RKO (cell line): ENCODE data around the gene PDE4C.
A peak's percentile ranks its signal among the peaks of the same experiment; 100 is the strongest.
"Not testable (repeated sequence)": the region's sequence is repeated elsewhere in the genome, so short reads cannot be mapped to it uniquely, and the experiment has no call there.

Experiments
- DNase-seq: peaks from one replicate; pipeline ENCODE4 v3.0.0-alpha.2; 2016; ENCODE audit warnings: low spot score

Gene PDE4C

DNA sequence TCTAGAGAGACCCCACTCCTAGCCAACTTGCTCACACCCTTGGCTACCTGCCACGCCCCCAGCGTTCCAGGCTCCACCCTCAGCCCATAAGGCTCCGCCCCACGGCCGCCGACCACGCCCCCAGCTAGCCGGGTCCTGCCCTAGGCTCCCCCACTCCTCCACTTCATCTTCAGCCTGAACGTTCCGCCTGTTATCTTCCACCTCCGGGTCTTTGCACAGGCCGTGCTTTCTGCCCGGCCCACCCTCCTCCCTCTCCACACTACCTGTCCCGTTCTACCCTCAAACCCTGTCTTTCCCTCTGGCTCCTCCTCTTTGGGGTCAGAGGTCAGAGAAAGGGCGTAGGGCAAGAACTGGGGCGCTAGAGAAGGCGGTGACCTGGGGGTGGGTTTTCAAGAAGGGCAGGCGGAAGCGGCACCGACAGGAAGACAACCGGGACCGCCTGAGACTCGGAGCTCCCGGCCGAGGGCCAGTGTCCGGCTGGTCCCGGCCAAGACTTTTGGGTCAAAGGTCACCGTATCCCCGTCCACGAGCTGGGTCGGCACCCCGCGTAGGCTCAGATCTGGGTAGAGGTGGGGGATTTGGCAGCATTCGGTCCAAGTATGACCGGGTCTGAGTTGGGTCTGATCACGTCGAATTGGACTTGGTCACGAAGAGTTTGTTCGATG is 2.2 kb downstream of the PDE4C start:
- peak; percentile 55 for DNase-seq

DNA sequence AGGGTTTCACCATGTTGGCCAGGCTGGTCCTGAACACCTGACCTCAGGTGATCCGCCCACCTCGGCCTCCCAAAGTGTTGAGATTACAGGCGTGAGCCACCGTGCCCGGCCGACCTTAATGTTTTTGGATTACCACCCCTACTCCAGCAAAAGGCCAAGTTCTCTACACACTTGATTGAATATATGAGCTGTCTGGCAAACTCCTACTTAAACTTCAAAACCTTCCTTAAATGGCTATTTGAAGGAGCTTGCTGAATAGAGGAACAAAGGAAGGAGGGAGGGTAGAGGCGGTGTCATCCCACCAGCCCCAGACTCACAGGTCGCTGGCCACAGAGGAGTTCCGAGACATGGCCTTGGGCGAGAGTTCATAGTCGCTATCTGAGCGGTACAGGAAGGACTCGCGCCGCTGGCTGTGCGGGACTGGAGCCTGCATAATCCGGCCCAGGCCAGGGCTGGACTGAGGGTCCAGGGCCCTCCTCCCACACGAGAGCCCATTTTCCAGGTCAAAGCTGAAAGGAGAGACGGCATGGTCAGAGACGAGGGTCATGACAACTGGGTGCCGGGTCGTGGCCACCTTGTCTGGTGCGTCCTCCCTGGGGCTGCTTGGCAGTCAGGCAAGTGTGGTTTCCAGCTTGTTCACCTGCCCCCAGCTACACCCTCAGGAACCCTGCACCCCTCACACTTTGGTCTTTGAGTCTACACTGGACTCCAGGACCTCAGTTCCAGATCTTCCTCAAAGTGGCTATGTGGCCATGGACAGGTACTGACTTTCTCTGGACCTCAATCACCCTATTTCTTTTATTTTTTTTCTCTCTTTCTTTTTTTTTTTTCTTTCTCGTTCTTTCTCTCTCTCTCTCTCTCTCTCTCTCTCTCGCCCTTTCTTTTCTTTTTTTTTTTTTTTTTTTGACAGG is 4.2 kb downstream of the PDE4C start:
- no peak for DNase-seq

DNA sequence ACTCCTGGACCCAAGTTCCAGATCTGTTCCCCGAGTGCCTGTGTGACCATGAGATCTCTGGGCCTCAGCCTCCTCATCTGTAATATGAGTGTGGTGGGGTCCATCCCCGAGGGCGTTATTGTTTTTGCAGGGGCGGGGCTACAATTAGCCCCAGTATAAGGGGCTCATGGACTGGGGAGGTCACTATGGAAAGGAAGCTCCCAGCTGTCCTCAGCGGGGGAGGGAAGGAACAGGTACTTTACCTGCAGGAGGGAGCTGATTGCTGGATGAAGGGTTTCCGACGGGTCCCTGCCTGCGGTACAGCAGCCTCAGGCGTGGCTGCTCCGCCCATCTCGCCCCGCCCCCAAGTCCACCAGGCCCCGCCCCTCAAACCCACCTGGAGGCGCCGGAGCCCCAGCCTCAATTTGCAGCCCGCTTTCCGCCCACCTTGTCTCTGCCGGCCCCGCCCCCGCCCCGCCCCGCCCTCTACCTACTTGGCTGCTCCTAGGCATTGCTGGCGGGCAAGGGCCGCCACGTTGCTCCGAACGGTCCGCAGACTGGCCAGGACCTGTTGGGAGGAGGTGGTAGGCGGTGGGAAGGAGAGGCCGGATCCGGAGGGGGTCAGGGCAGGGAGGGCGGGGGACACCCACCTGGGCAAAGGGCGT is 5.5 kb downstream of the PDE4C start:
- no peak for DNase-seq

DNA sequence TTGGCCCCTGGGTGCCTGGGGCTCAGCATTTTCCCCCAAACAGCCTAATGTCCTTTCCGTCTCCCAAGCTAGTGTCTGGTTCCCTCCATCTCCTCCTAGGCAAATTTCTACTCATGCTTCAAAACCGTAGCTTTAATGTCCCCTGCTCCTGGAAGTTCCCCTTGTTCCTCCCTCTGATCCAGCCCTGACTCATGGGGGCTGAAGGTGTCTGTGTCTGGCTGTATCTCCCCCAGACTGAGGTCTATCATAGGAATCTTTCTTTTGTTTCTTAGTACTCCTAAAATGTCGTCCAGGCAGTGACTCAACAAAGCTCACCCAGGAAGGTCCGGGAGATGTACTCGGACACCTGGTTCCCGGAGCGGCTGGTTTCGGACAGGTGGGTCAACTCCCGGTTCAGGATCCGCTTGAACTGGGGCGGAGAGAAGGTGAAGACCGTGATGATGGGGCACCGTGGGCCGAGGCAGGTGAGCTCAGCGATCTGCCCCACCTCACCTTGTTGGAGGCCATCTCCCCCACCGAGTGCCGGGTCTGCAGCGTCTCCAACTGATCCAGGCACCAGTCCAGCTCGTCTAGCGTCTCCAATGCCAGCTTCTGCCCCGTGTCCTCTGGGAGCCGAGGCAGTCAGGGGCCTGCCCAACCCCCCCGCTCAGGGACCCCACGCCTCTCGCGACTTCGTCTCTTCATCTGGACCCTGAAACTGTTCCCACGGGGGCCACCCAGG is 6.2 kb downstream of the PDE4C start:
- no peak for DNase-seq

DNA sequence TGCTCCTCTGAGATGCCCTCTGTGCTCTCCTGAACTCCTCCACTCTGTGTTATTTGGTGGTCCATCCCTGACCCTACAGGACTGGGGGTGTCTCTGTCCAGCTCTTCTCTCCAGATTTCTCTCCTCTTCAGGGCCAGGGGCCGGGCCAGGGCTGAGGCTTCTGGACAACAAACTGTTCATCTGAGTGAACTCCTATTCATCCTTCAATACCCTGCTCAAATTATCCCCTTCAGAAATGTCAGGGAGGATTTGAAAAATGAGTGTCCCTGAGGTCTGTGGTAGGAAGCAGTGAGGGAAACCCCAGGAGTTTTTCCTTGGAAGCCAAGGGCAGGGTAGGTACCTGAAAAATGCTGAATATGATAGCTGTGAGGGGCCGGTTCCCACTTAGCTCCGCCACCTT is 7.6 kb downstream of the PDE4C start:
- no peak for DNase-seq

DNA sequence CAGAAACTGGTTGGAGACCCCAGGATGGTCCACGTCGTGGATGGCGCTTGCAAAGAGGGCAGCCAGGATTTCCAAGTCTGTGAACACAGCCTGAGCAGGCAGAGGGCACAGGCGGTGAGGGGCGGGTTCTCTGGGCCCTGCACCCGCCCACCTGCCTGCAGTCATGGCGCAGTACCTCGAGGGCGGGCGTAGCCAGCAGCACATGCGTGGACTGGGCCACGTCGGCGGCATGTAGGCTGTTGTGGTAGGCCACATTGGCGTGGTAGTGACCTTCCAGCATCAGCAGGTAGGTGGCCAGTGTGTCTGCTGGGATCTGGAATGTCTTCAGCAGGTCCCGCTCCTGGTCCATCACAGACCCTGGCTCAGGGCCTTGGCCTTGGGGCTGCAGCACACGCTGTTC is 8.1 kb downstream of the PDE4C start:
- no peak for DNase-seq

DNA sequence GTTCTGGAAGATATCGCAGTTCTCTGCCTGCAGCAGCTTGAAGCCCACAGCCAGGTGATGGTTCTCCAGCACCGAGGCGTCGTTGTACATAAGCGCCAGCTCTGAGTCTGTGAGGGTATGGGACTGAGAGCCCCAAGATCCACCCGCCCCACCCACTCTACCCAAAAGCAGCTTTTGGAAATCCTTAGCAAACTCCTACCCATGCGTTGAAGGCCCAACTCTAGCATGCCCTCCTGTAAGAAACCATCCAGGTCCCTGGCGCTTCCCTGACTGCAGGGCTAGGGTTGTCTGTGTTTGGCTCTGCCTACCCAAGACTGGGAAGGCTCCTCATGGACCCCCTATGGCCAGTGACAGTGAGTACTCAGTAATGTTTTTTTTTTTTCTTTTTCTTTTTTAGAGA is 9.4 kb downstream of the PDE4C start:
- DNase-seq: no peak

DNA sequence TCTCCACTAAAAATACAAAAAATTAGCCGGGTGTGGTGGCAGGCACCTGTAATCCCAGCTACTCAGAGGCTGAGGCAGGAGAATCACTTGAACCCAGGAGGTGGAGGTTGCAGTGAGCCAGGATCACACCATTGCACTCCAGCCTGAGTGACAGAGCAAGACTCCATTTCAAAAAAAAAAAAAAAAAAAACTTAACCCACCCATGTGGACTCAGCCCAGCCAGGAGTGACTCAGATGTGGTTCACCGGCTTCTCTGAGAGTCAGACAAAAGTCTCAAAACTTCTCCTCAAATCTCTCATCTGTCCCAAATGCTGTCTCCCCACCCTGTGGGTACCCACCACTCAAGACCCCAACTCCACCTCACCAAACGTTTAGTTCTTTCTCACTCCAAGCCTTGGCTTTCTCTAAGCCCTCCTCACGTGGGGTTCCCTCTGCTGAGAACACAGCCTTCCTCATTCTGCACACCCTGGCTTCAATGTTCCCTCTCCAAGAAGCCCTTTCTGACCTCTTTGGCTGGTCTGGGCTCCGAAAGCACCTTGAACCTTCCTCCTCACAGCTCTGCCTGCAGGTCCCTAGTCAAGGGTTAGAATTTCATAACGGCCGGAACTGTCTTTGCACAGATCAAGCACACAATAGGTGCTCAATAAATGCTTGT is 11.3 kb downstream of the PDE4C start:
- DNase-seq: peak; percentile 73

DNA sequence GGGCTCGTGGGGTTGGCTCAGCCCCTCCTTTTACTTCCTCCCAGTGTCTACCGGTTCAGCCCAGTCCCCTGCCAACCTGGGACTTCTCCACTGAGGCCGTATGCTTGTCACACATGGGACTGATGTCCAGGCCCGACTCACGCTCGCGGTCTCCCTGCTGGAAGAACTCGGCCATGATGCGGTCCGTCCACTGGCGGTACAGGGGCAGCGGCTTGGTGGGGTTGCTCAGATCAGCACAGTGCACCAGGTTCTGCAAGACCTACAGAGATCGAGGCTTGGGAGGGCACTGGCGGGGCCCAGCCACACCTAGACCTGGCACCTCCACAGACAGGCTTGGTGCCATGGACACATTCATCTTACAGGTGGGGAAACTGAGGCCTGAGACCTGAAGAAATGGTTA is 14.6 kb downstream of the PDE4C start:
- no peak for DNase-seq

DNA sequence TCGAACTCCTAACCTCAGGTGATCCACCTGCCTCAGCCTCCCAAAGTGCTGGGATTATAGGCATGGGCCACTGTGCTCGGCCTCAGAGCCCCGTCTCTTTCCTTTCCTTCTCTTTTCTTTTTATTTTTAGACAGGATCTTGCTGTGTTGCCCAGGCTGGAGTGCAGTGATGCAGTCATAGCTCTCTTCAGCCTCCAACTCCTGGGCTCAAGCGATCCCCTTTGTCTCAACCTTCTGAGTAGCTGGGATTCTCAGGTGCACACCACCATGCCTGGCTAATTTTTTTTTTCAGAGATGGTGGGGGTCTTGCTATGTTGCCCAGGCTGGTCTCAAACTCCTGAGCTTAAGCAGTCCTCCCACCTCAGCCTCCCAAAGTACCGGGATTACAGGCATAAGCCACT is 16.3 kb downstream of the PDE4C start:
- not testable (repeated sequence) for DNase-seq

DNA sequence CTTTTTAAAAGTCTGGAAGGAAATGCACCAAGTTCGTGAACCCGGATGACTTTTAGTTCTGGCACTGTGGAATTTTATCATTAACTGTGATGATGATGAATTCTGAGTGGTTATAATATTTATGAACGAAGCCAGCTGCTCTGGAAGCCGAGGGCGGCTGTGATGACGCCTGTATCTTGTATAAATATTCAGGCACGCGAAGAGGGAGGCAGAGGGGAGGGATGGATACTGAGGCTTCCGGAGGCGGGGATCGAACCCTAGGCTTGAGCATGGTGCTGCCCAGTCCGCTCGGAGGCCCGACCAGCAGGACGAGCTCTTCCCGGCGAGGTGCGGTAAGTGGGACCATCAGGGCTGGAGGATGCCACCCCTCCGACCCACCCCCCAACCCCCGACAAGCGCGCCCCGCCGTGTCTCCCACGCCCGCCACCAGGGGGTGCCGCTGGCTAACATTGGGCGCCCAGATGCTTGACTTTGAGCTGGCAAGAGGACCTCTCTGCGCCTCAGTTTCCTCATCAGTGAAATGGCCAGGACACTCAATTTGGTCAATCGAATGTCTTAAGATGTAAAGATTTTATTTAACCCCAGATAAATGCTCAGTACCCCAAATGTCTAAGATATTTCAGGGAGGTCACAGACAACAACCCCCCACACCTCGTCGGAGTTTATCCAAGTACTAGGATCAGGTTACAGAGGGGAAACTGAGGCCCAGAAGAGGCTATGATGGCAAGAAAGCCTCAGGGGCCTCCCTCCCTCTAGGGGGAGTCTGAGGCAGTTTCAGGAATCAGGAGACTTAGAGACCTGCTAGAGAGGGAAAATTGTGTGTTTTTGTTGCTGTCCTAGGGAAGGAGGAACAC is 17.9 kb downstream of the PDE4C start:
- DNase-seq: no peak

DNA sequence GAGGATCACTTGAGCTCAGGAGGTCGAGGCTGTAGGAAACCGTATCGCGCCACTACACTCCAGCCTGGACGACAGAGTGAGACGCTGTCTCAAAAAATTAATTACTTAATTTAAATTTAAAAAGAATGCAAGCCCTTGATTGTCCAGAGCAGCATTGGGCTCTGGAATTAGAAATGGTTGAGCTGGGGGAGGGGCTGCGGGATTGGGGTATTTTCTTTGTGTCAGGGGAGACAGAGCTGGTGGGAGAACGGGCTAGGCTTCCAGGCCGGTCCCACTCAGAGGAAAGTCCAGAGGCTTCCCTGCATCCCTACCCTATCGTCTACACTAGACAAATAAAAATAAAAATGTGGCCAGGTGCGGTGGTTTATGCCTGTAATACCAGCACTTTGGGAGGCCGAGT is 20.2 kb downstream of the PDE4C start:
- no peak for DNase-seq

DNA sequence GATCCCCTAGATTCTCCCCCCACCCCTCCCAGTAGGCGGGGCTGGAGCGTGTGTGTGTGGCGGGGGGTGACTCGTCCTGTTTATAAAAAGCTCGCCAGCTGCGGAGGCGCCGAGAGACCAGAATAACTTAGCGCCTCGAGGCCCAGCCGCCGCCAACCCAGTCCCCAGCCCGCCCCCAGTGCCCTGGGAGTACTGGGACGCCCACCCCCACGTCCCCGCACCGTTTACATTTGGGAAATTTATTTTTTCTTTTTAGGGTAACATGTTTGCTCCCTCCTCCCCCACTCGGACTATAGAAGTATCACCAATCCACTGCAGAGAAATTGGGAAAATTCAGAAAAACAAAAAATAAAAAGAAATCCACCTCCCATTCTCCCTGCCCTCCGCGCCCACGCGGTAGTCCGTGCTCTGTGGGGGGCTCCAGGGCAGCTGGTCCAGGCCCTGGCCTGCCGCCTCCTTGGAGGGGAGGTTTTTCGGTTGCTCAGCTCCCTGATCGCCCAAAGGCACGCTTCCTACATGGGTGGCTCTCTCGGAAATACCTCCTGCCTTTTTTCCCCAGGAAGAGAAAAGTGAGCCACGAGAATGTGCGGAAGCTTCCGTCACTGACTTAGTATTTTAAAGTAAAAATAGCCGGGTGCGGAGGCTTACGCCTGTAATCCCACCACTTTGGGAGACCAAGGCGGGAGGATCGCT is 20.9 kb downstream of the PDE4C start:
- peak; percentile 72 for DNase-seq

DNA sequence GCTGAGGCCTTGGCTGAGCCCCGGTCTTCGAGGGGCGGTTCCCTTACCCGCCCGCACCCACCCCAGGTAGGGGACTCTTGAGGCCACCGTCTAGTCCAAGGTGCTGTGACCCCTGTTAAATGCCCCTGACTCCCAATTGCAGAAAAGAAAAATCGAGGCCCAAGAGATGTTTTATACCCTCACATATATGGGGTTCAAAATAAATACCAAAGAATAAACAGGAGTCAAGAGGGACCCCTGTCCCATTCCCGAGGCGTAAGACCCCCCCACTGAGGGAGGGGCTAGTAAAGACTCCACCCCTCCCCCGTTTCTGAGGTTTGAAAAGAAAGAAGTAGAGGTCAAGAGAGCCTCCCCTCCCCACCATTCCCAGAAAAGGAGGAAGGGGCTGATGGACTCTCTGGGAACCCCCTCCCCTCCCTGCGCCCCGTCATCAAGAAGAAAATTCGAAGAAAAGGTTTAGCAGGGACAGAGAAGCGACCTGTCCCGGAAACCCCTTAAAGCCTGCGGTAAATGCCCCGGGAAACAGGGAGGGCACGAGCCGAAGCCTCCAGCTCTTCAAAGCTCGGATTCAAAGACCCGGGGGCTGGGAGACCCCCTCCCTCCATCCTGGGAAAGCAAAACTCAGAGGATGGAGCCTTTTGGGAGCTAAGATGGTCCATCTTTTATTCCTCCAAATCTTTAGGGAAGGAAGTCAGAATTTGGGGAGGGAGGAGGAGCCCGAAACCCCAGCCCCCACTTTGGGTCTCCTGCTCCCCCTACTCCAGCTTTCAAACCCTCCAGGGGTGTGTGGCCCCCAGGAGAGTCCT is 21.6 kb downstream of the PDE4C start:
- no peak for DNase-seq

DNA sequence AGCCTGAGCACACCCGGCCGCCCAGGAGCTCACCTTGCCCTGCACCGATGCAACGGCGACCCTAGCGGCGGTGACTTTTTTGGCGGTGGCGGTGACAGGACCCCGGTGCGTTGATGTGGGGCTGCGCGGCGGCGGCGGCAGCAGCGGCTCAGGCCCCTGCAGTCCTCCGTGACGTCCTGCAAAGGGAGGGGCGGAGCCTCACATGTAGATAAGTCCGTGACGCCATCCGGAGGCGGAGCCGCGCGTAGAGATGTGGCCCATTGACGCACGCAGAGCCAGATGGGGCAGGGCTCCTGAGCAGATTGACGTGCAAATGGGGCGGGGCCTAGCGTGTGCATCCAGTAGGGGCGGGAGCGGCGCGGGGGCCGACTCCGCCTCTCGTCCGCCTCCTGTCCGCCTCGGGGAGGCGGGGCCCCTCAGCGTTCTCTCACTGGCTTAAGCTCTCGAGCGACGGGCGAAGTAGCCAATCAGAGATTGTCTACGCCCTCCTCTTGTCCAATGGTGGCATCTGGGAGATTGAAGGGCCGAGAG is 22.3 kb downstream of the PDE4C start, which contains the start of gene RAB3A:
Gene RAB3A, minus strand, starts transcription at position 180 of the 531 bp plus-strand sequence. CDS start 1,302 bp downstream, outside the sequence.
- peak; percentile 100 for DNase-seq

DNA sequence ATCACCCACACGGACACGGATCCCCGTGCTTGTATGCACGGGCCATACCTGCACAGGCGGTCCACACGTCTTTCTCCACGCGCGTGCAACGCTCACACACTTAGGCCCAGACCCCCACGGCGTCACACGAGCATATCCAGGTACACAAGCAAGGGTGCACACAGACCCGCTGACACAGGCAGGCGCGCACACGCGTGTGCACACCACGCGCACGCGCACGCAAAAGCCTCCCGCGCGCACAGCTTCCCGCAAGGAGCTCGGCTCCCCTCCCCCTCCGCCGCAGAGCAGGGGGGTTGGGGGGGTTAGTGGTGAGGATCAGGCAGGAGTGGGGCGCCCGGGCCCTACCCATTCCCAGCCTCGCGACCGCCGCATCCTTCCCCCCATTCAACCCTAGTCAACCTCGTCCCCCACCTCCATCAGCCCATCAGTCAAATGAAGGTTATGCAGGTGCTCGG is 22.8 kb downstream of the PDE4C start:
- no peak for DNase-seq

DNA sequence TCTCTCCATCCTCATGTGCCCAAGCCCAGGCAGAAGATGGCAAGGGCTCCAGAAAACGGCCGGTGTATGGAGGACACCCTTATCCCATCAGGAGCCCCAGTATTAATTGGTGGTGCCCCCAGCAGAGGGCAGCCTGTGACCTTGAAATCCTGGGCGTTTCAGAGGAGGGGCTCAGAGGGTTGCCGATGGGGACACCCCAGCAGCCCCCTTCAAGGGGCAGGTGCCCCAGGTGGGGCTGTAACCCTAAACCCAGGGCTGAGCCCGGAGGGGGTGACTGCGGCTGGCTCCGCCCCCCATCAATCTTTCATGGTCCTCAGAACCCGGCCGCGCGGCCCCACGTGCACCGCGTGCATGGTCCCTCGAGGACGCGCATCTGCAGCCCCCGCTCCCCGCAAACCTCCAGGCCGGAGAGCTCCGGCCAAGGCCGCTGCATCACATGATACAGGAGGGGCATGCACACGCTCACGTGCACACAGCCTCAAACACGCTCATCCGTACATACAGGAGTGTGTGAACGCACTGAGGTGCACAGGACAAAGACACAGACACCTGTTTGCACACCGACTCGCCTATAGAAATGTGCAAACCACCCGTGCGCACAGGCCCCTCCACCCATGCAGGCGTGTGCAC is 23.3 kb downstream of the PDE4C start:
- DNase-seq: no peak

DNA sequence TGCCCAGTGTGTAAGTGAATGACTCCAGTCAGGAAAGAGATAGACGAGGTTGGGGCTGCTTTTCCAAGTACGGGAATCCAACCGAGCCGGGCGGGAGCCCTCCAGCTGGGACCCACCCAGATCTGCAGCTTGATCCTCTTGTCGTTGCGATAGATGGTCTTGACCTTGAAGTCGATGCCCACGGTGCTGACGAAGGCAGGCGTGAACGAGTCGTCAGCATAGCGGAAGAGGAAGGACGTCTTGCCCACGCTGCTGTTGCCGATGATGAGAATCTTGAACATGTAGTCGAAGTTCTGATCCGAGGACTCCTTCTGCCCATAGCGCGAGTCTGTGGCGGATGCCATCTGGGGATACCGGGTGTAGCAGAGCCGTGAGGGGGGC is 23.9 kb downstream of the PDE4C start:
- DNase-seq: no peak
